Activated CD4-positive, alpha-beta memory T cell treated with anti-CD3 and anti-CD28 coated beads for 36 hours (primary cell): ENCODE results near the gene SYNGR2. TPM values are rescaled to one million over a fixed set of nuclear protein-coding genes. Genes with fewer than 3 reads are reported as not detected.

ENCODE experiments used
- CTCF ChIA-PET: fragments of 350-600 bp; sonication (Branson Sonifier 250); formaldehyde crosslinking; loops from one replicate; lab custom pipeline; 2021; ENCODE audit warnings: antibody characterized with exemption, inconsistent platforms; lab: Charles Lee
- POLR2A ChIA-PET: fragments of 350-600 bp; sonication (Branson Sonifier 250); formaldehyde crosslinking; loops from one replicate; lab custom pipeline; 2021; ENCODE audit warnings: antibody characterized with exemption; lab: Charles Lee
- DNase-seq: peaks from one replicate; pipeline ENCODE4 v3.0.0-alpha.2; 2020
- H3K27ac Mint-ChIP-seq: one replicate; pipeline ENCODE4 v1.8.0; 2021; ENCODE audit warnings: mixed read lengths
- H3K27me3 Mint-ChIP-seq: one replicate; pipeline ENCODE4 v1.8.0; 2021; ENCODE audit warnings: mixed read lengths
- H3K36me3 Mint-ChIP-seq: one replicate; pipeline ENCODE4 v1.8.0; 2021; ENCODE audit warnings: mixed read lengths
- H3K4me1 Mint-ChIP-seq: one replicate; pipeline ENCODE4 v1.8.0; 2021; ENCODE audit warnings: low read depth, mixed read lengths
- H3K4me3 Mint-ChIP-seq: one replicate; pipeline ENCODE4 v1.8.0; 2021; ENCODE audit warnings: mild to moderate bottlenecking, mixed read lengths
- H3K9me3 Mint-ChIP-seq: one replicate; pipeline ENCODE4 v1.8.0; 2021; ENCODE audit warnings: mixed read lengths
- intact Hi-C: fragments of 100-400 bp; cut with micrococcal nuclease; formaldehyde crosslinking; loops from one replicate; pipeline ENCODE4 v1.15.1; 2023
- total RNA-seq, 2 experiments: library from RNA; stranded (reverse); gene quantifications; one replicate each; pipeline ENCODE4 v1.2.3, GENCODE V29; 2021

Gene SYNGR2, protein sequence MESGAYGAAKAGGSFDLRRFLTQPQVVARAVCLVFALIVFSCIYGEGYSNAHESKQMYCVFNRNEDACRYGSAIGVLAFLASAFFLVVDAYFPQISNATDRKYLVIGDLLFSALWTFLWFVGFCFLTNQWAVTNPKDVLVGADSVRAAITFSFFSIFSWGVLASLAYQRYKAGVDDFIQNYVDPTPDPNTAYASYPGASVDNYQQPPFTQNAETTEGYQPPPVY
- total RNA-seq: 10 to 100 TPM; 79.2 to 87.7 TPM

DNA sequence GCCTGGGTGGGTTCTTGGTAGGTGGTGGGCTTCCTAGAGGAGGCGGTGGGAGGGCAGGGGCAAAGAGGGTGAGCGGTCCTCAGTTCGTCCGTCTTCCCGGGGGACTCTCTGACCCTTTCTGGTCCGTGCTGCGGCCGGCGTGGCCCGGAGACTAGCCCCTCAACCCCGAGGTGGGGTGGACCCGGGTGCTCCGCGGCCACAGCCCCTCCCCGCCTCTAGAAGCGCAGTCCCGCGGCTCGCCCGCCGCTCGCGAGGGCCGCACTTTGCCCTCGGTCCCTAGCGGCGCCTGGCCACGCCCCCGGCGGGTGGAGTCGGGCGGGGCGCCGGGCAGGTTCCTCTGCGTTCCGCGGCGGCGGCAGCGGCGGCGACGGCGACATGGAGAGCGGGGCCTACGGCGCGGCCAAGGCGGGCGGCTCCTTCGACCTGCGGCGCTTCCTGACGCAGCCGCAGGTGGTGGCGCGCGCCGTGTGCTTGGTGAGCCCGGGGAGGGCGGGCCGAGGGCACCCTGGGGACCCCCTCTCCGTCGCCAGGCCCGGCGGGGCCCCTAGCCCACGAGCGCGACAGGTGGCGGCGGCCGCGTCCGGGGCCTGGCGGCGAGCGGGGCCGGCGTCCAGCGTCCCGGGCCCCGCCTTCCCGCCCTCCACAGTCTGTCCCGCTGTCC lies at the start of gene SYNGR2:
Gene SYNGR2 (plus strand): TSS at position 340 of the 661 bp plus-strand sequence. CDS start 36 bp downstream, at position 376.
- CTCF ChIA-PET: no interaction called here
- intact Hi-C loops: loop anchor here (2.0 to 5.0 kb wide), 3 partner anchors 18 to 56 kb away; partner anchors contain the start of genes AFMID, TK1 and TMC8
- H3K27me3 Mint-ChIP-seq: no peaks in the 10 kb centered on the region

DNA sequence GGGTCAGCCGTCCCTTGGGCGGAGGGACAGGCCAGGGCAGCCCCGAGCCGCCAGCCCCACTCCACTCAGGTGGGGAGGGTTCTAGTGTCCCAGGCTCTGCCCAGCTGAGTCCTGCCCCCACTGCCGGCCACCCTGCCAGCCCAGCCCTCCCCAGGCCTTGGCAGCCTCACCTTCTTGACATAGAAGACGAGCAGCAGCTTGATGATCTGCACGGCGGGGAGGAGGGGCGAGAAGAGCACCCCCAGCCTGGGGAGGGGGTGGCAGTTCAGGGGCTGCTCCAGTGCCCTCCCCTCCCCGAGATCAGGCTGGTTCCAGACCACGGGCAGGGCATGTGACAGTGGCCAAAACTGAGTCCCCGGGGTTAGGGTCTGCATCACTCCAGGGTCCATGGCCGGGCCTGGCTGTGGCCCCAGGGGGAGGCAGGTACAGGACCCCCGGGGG lies 49.6 kb upstream of the SYNGR2 start:
- DNase-seq: no peak
- no peaks in the 10 kb centered on the region for H3K27me3 Mint-ChIP-seq
- H3K27ac Mint-ChIP-seq: no peak overlapping the region
- peaks cover 48% of the 10 kb centered on the region for H3K4me1 Mint-ChIP-seq
- POLR2A ChIA-PET: interaction anchor here (1.1 kb wide), 1 partner anchor 11 kb away, joined by 4 read pairs; the partner anchor contains the start of gene TMC8
- H3K36me3 Mint-ChIP-seq: peaks cover 43% of the 10 kb centered on the region
- no peaks in the 10 kb centered on the region for H3K9me3 Mint-ChIP-seq
- intact Hi-C loops: no loop called here
- H3K4me3 Mint-ChIP-seq: no peak overlapping the region
- CTCF ChIA-PET: interaction anchor here (1.2 to 11.2 kb wide), 3 partner anchors 17 to 133 kb away, joined by 3 to 99 read pairs (median 5); no protein-coding TSS in a partner anchor

More for the DNA sequence above, at the start of gene SYNGR2:
- H3K27ac Mint-ChIP-seq: peak within 1 kb of the TSS; percentile 74
- peak within 1 kb of the TSS; percentile 72 for H3K4me3 Mint-ChIP-seq
- H3K36me3 Mint-ChIP-seq: peaks cover 18% of the 10 kb centered on the region
- POLR2A ChIA-PET: interaction anchor here (0.6 to 1.3 kb wide), 3 partner anchors 29 to 43 kb away, joined by 3 read pairs; no protein-coding TSS in a partner anchor
- no peaks in the 10 kb centered on the region for H3K9me3 Mint-ChIP-seq
- peak; percentile 89 for DNase-seq
- H3K4me1 Mint-ChIP-seq: peaks cover 38% of the 10 kb centered on the region

DNA sequence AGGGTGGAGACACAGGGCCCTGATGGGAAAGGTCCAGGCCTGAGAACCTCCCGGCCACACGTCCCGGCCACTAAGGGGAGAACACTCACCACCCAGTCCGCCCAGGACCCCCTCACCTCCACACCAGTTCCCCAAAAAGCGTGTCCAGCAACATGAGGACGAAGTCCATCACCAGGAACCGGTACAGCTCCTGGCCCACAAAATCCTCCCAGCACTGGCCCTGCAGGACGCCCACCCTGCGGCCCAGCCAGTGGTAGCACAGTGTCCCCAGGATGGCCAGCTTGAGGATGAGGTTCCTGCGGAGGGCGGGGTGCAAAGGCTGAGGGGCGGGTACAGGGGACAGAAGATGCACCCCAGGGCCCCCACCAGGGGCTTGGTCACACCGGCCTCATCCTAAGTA lies 47.8 kb upstream of the SYNGR2 start:
- H3K27ac Mint-ChIP-seq: peak overlapping the region; percentile 8
- peaks cover 46% of the 10 kb centered on the region for H3K36me3 Mint-ChIP-seq
- no peaks in the 10 kb centered on the region for H3K27me3 Mint-ChIP-seq
- ChIA-PET POLR2A (interaction anchor here (1.2 to 1.5 kb wide), 2 partner anchors 9 to 20 kb away, joined by 3 to 4 read pairs; partner anchors contain the start of gene TMC8), CTCF (interaction anchor here (0.8 to 11.2 kb wide), 4 partner anchors 8 to 53 kb away, joined by 3 to 99 read pairs (median 11); partner anchors contain the start of gene TMC8)
- no peak for DNase-seq
- H3K4me3 Mint-ChIP-seq: peak overlapping the region; percentile 23
- H3K4me1 Mint-ChIP-seq: peaks cover 49% of the 10 kb centered on the region
- no peaks in the 10 kb centered on the region for H3K9me3 Mint-ChIP-seq
- intact Hi-C loops: no loop called here

DNA sequence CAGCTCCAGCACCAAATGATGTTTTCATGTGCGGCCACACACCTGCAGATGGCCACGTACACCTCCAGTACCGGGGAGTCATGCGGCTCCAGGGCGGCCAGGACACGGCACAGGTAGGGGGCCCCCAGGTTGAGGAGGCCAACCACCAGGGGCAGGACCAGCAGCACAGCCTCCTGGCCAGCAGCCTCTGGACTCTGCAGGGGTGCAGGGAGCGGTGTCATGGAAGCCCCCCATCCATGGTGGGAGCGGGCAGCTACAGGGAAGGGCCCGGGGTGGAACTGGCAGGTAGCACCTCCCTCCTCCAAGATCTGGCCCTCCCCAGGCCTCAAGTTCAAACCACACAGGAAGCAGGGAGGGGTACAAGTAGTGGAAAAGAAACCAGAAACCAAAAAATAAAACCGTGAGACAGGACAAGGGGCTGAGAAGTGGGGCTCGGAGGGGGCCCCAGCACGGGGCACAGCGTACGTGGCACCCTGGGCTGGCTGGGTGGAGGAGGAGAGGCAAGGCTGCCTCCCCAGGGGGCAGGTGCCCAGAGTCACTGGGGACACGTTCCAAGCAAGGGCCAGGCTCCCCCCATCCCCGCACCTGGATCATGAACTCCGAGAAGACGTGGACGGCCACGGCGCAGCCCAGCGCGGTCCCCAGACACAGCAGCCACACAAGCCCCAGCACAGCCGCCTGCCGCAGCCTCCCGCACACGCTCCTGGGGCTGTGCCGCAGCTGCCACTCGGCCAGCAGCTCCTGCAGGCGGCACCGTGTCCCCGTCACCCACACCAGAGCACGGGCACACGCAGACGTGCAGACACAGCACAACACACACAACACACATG lies 47.2 kb upstream of the SYNGR2 start:
- DNase-seq: peak; percentile 75
- Mint-ChIP-seq H3K27ac (peak overlapping the region; percentile 77), H3K9me3 (no peaks in the 10 kb centered on the region), H3K27me3 (no peaks in the 10 kb centered on the region), H3K4me3 (peak overlapping the region; percentile 72), H3K36me3 (peaks cover 49% of the 10 kb centered on the region), H3K4me1 (peaks cover 51% of the 10 kb centered on the region)
- ChIA-PET CTCF (interaction anchor here (0.8 to 11.2 kb wide), 4 partner anchors 8 to 52 kb away, joined by 3 to 99 read pairs (median 11); partner anchors contain the start of gene TMC8), POLR2A (interaction anchor here (0.5 to 1.5 kb wide), 4 partner anchors 9 to 19 kb away, joined by 3 to 4 read pairs (median 3); partner anchors contain the start of gene TMC8)
- intact Hi-C loops: loop anchor here (1.0 kb wide), 1 partner anchor 13 kb away; no protein-coding TSS in a partner anchor

DNA sequence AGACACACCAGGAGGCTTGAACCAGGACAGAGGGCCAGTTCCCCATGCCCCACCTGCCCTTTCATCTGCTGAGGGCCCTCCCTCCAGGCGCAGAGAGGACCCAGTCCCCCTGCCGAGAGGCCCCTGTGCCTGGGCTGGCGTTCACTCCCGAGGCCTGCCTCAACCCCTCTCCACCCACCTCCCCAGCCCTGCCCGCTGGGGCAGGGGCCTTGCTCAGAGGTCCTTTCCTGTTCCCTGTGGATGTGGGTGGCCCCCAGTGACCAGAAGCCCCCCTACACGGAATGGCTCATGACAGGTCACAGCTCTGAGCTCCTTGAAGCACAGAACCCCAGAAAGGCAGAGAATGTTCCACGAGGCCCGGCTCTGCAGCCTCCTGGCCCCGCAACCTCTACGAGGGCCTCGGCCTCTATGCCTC lies 46.6 kb upstream of the SYNGR2 start:
- Mint-ChIP-seq H3K4me3 (peak overlapping the region; percentile 72), H3K4me1 (peaks cover 52% of the 10 kb centered on the region), H3K9me3 (no peaks in the 10 kb centered on the region), H3K27ac (peak overlapping the region; percentile 77), H3K36me3 (peaks cover 52% of the 10 kb centered on the region), H3K27me3 (no peaks in the 10 kb centered on the region)
- intact Hi-C loops: loop anchor here (1.0 kb wide), 1 partner anchor 12 kb away; no protein-coding TSS in a partner anchor
- CTCF ChIA-PET: interaction anchor here (1.3 to 11.2 kb wide), 4 partner anchors 9 to 51 kb away, joined by 3 to 99 read pairs (median 11); partner anchors contain the start of gene TMC8
- no peak for DNase-seq
- POLR2A ChIA-PET: interaction anchor here (1.0 to 1.5 kb wide), 2 partner anchors 8 to 10 kb away, joined by 3 to 4 read pairs; partner anchors contain the start of gene TMC8

DNA sequence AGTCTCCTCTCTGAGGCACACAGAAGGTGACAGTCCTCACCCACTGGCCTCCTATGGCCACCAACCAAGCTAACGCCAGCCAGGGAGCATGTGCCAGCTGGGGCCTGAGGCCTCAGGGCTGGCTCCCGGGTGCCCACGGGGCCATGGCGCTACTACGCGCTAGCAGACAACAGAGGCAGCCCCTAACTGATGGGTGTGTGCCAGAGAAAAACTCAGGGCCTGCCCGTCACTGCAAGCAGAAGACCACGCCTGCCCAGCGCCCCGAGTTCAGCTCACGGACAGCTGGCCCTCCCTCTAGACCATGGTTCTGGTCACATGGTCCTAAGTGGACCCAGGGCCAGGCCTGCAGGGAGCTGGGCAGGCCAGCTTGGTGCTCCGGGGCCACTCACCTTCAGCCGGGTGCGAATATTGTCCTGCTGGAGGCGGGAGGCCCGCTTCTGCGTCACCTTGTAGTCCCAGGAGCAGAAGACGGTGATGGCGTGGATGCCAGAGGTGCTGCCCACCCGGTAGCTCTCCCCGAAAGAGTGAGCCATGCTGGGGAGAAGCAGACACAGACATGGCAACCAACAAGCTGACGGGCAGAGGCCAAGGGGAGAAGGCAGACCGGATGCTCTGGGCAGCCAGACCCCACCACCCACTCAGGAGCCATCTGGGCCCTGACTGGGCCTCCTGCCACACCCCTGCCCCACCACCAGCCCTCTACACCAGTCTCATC lies 46.0 kb upstream of the SYNGR2 start:
- peaks cover 56% of the 10 kb centered on the region for H3K4me1 Mint-ChIP-seq
- no peaks in the 10 kb centered on the region for H3K9me3 Mint-ChIP-seq
- peaks cover 53% of the 10 kb centered on the region for H3K36me3 Mint-ChIP-seq
- ChIA-PET POLR2A (interaction anchor here (0.8 to 1.0 kb wide), 2 partner anchors 8 to 10 kb away, joined by 3 read pairs; partner anchors contain the start of gene TMC8), CTCF (interaction anchor here (1.3 to 11.2 kb wide), 3 partner anchors 8 to 13 kb away, joined by 3 to 99 read pairs (median 19); partner anchors contain the start of gene TMC8)
- intact Hi-C loops: no loop called here
- H3K27ac Mint-ChIP-seq: peak overlapping the region; percentile 77
- DNase-seq: no peak
- peak overlapping the region; percentile 72 for H3K4me3 Mint-ChIP-seq
- no peaks in the 10 kb centered on the region for H3K27me3 Mint-ChIP-seq

DNA sequence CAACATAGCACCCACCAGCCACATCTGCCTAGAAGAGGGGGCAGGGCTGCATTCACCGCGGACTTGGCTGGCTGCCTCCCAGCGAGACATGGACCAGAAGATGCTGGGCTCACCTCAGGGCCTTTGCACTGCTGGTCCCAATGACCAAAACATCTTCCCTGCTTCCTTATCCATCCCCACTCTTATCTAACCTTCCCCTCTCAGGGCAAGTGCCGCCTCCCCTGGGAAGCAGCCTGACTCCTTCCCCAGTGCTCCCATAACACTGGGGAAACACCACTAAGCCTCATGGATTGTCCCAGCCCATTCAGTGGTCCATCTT lies 45.5 kb upstream of the SYNGR2 start:
- Mint-ChIP-seq H3K9me3 (no peaks in the 10 kb centered on the region), H3K4me1 (peaks cover 56% of the 10 kb centered on the region), H3K27me3 (no peaks in the 10 kb centered on the region), H3K27ac (peak overlapping the region; percentile 9), H3K4me3 (peak overlapping the region; percentile 72), H3K36me3 (peaks cover 57% of the 10 kb centered on the region)
- CTCF ChIA-PET: interaction anchor here (1.3 to 11.2 kb wide), 3 partner anchors 8 to 13 kb away, joined by 3 to 99 read pairs (median 19); partner anchors contain the start of gene TMC8
- no peak for DNase-seq
- intact Hi-C loops: no loop called here
- POLR2A ChIA-PET: interaction anchor here (0.8 kb wide), 1 partner anchor 8 kb away, joined by 3 read pairs; the partner anchor contains the start of gene TMC8

DNA sequence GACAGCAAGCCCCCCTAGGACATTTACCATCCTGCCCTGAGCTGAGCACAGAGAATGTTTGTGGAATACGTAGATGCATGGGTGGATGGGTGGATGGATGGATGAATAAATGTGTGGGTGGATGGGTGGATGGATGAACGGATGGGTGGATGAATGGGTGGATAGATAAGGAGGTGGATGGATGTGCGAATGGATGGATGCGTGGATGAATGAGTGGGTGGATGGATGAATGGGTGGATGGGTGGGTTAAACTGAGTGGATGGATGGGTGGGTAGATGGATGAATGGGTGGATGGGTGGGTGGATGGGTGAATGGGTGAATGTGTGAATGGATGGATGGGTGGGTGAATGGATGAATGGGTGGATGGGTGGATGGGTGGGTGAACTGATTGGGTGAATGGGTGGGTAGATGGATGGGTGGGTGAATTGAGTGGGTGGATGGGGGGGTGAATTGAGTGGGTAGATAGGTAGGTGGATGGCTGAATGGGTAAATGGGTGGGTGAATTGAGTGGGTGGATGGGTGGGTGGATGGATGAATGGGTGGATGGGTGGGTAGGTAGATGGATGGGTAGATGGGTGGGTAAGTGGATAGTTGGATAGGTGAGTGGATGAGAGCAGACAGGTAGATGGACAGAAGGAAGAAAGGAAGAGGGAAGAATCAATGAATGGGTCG lies 45.0 kb upstream of the SYNGR2 start:
- POLR2A ChIA-PET: interaction anchor here (0.7 to 0.8 kb wide), 2 partner anchors 7 to 53 kb away, joined by 3 read pairs; partner anchors contain the start of gene TMC8
- Mint-ChIP-seq H3K27me3 (no peaks in the 10 kb centered on the region), H3K9me3 (no peaks in the 10 kb centered on the region), H3K36me3 (peaks cover 57% of the 10 kb centered on the region), H3K27ac (peak overlapping the region; percentile 71), H3K4me3 (peak overlapping the region; percentile 24), H3K4me1 (peaks cover 54% of the 10 kb centered on the region)
- CTCF ChIA-PET: interaction anchor here (1.4 to 11.2 kb wide), 2 partner anchors 12 to 56 kb away, joined by 4 to 99 read pairs; no protein-coding TSS in a partner anchor
- no peak for DNase-seq
- intact Hi-C loops: no loop called here

DNA sequence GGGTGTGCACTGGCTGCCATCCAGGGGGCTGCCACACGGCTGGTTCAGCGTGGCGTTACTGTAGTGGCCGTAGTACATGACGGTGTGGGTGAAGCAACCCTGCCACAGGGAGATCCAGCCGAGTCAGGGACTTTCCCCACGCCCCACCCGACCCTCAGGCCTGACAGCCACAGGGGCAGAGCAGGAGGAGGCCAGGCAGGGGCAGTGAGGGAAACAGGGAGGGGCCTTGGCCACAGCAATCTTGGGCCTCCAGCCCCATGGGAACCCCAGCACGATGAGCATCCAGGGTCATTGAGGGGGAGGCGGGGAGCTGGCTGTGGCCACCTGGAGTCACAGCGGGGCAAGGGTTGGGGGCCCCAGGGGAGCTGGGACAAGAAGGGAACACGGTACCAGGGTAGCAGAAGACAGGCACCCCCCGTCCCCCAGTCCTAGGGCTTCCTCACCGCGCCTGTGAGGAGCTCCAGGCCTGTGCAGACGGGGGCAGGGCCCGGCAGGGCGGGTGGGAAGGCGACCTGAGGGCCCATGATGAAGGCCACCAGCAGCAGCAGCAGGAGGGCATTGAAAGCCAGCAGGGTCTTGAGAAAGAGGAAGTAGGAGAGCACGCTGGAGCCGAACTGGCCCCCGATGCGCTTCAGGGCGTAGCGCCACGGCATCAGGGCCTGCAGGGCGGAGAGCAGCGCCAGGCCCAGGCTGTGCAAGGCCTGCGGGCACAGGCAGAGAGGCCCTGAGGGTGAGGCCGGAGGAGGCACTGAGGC lies 44.1 kb upstream of the SYNGR2 start:
- ChIA-PET CTCF (interaction anchor here (1.0 to 11.2 kb wide), 4 partner anchors 10 to 104 kb away, joined by 4 to 99 read pairs (median 6); no protein-coding TSS in a partner anchor), POLR2A (interaction anchor here (0.7 to 1.6 kb wide), 5 partner anchors 10 to 292 kb away, joined by 3 to 7 read pairs (median 3); no protein-coding TSS in a partner anchor)
- intact Hi-C loops: no loop called here
- peak overlapping the region; percentile 71 for H3K27ac Mint-ChIP-seq
- no peak for DNase-seq
- no peaks in the 10 kb centered on the region for H3K27me3 Mint-ChIP-seq
- peak overlapping the region; percentile 24 for H3K4me3 Mint-ChIP-seq
- peaks cover 59% of the 10 kb centered on the region for H3K4me1 Mint-ChIP-seq
- no peaks in the 10 kb centered on the region for H3K9me3 Mint-ChIP-seq
- peaks cover 57% of the 10 kb centered on the region for H3K36me3 Mint-ChIP-seq
